Mesothelial cell of epicardium (in vitro differentiated cells): ENCODE data around the gene INPP5J. TPM values are rescaled to one million over a fixed set of nuclear protein-coding genes. Genes with fewer than 3 reads are reported as not detected.
A peak's percentile ranks its signal among the peaks of the same experiment; 100 is the strongest.

Experiments
- DNase-seq, 2 experiments: peaks; one replicate each; pipeline ENCODE4 v3.0.0; 2021; ENCODE audit warnings: low spot score in 2 of 2; ENCODE audit not compliant: unreplicated experiment in 2 of 2
- H3K27ac Mint-ChIP-seq: 2 replicates; pipeline ENCODE4 v1.8.0; 2021; ENCODE audit warnings: mixed read lengths
- H3K27me3 Mint-ChIP-seq: 2 replicates; pipeline ENCODE4 v1.8.0; 2021; ENCODE audit warnings: low read depth, mixed read lengths
- H3K36me3 Mint-ChIP-seq: 2 replicates; pipeline ENCODE4 v1.8.0; 2021; ENCODE audit warnings: mixed read lengths
- H3K4me1 Mint-ChIP-seq: 2 replicates; pipeline ENCODE4 v1.8.0; 2021; ENCODE audit warnings: mixed read lengths
- H3K4me3 Mint-ChIP-seq: 2 replicates; pipeline ENCODE4 v1.8.0; 2021; ENCODE audit warnings: mild to moderate bottlenecking, moderate library complexity, mixed read lengths
- H3K9me3 Mint-ChIP-seq: 2 replicates; pipeline ENCODE4 v1.8.0; 2021; ENCODE audit warnings: mixed read lengths
- CTCF ChIP-seq: fragments of 200-600 bp; sonication (generic); IDR thresholded peaks from one replicate; pipeline ENCODE4 v1.5.0; 2021; ENCODE audit warnings: antibody characterized with exemption; ENCODE audit not compliant: unreplicated experiment
- total RNA-seq: library from RNA; stranded (reverse); gene quantifications from 3 replicates; pipeline ENCODE4 v1.2.1, GENCODE V29; 2021

The INPP5J gene
- total RNA-seq, 1 donor from 2014 or later, result 8.6 TPM

DNA sequence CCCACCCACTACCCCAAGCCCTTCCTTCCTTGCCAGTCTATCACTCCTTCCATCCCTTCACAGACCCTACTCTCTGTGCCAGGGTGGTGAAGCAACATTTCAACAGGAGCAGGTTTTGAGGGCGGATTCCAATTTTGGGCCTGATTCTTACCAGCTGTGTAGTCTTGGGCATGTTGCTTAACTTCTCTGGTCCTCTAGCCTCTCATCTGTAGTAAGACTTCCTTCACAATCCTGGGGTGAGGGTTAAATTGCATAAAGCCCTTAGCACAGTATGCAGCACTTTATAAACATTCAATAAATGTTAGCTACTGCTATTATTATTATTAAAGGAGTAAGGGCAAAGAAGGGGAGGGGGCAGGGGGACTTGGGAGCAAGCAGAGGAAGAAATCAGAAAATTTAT lies 32.2 kb downstream of the INPP5J start:
- DNase-seq, result no peak
- Mint-ChIP-seq H3K4me1 (peaks cover 13% of the 10 kb centered on the region), H3K4me3 (no peak overlapping the region), H3K9me3 (no peaks in the 10 kb centered on the region), H3K27ac (no peak overlapping the region), H3K36me3 (no peaks in the 10 kb centered on the region), H3K27me3 (peaks cover 17% of the 10 kb centered on the region)
- no peak for TF ChIP-seq CTCF

DNA sequence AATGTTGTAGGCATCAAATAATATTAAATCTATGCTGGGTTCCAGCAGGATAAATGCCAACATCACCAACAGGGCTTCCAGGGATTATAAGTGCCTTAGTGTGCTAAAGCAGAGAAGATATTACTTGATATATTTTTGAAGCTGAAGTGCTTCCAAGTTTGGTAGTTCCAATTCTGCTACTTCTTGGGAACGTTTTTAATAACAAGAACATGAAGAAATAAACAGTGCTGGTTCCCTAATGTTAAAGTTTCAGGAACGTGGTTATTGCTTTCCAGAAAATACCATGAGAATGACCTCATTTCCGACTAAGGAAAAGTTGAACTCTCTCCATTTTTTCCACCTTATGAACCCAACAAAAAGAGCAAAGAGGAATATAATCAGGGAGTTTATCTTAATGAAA lies 32.7 kb downstream of the INPP5J start:
- Mint-ChIP-seq H3K27me3 (peaks cover 17% of the 10 kb centered on the region), H3K9me3 (no peaks in the 10 kb centered on the region), H3K27ac (peak overlapping the region; percentile 54), H3K36me3 (no peaks in the 10 kb centered on the region), H3K4me1 (peaks cover 11% of the 10 kb centered on the region), H3K4me3 (no peak overlapping the region)
- no peak for TF ChIP-seq CTCF
- DNase-seq, result no peak

GRCh38 chr22:31160328-31160978 lies 37.7 kb downstream of the INPP5J start:
- Mint-ChIP-seq H3K36me3 (peaks cover 4% of the 10 kb centered on the region), H3K4me1 (peaks cover 28% of the 10 kb centered on the region), H3K27ac (peak overlapping the region; percentile 98), H3K9me3 (no peaks in the 10 kb centered on the region), H3K4me3 (peak overlapping the region; percentile 99), H3K27me3 (peaks cover 17% of the 10 kb centered on the region)
- DNase-seq, result peak in 1 of 2 experiments; percentile 44
- TF ChIP-seq CTCF, result no peak

GRCh38 chr22:31161386-31161785 lies 38.6 kb downstream of the INPP5J start:
- Mint-ChIP-seq H3K27me3 (peaks cover 17% of the 10 kb centered on the region), H3K27ac (no peak overlapping the region), H3K9me3 (no peaks in the 10 kb centered on the region), H3K36me3 (peaks cover 8% of the 10 kb centered on the region), H3K4me3 (peak overlapping the region; percentile 99), H3K4me1 (peaks cover 25% of the 10 kb centered on the region)
- TF ChIP-seq CTCF, result no peak
- DNase-seq, result no peak

GRCh38 chr22:31162015-31162765 lies 39.4 kb downstream of the INPP5J start:
- no peaks in the 10 kb centered on the region for H3K9me3 Mint-ChIP-seq
- no peak for DNase-seq
- peaks cover 17% of the 10 kb centered on the region for H3K27me3 Mint-ChIP-seq
- peak overlapping the region; percentile 12 for H3K27ac Mint-ChIP-seq
- H3K4me1 Mint-ChIP-seq, result peaks cover 25% of the 10 kb centered on the region
- peak overlapping the region; percentile 48 for H3K4me3 Mint-ChIP-seq
- peaks cover 10% of the 10 kb centered on the region for H3K36me3 Mint-ChIP-seq
- TF ChIP-seq CTCF, result no peak
